H1 (cell line): ENCODE results near the gene KYNU.
"Not testable (repeated sequence)": the region's sequence is repeated elsewhere in the genome, so short reads cannot be mapped to it uniquely, and the experiment has no call there.

Experiments
- CHD7 ChIP-seq: fragments of 300-600 bp; sonication (generic); IDR thresholded peaks from 2 replicates; pipeline ENCODE4 v1.7.1; 2012; ENCODE audit warnings: low read length, moderate library complexity, mild to moderate bottlenecking, inconsistent platforms; ENCODE audit not compliant: insufficient replicate concordance
- CTCF ChIP-seq, 3 experiments: IDR thresholded peaks; 1 replicate in 2 of 3; 2 replicates in 1 of 3; pipeline versions ENCODE4 v1.5.1 to v1.6.1; 2011; ENCODE audit warnings: low read length in 3 of 3, mild to moderate bottlenecking in 3 of 3, inconsistent platforms in 2 of 3, low read depth in 1 of 3, moderate library complexity in 1 of 3; ENCODE audit not compliant: insufficient read depth in 1 of 3; ENCODE audit errors: control extremely low read depth in 1 of 3
- EP300 ChIP-seq, 2 experiments: IDR thresholded peaks; 1 replicate in 1 of 2; 2 replicates in 1 of 2; pipeline ENCODE4 v1.6.1; 2011 to 2012; ENCODE audit warnings: low read depth in 2 of 2, low read length in 2 of 2, mild to moderate bottlenecking in 2 of 2, borderline replicate concordance in 1 of 2, inconsistent platforms in 1 of 2, moderate library complexity in 1 of 2
- KDM1A ChIP-seq: fragments of 200-600, 300-600 bp; sonication (generic); IDR thresholded peaks from 2 replicates; pipeline ENCODE4 v1.7.1; 2016; ENCODE audit warnings: mild to moderate bottlenecking, low read length, borderline replicate concordance
- SAP30 ChIP-seq: fragments of 300-600 bp; sonication (generic); IDR thresholded peaks from 2 replicates; pipeline ENCODE4 v1.7.1; 2012; ENCODE audit warnings: low read length, moderate library complexity, mild to moderate bottlenecking, inconsistent platforms; ENCODE audit not compliant: insufficient read depth, insufficient replicate concordance
- SP1 ChIP-seq: IDR thresholded peaks from 2 replicates; pipeline ENCODE4 v1.6.1; 2011; ENCODE audit warnings: low read depth, low read length

GRCh38 chr2:142900327-142900726, 22.9 kb downstream of the KYNU start:
- TF ChIP-seq SAP30; CTCF (IDR thresholded peaks at IDR 0.05; ENCODE audit: control extremely low read depth in 1 of 3, insufficient read depth in 1 of 3, low read depth in 1 of 3, low read length in 3 of 3); SP1; CHD7; EP300 (IDR thresholded peaks at IDR 0.05; ENCODE audit: borderline replicate concordance in 1 of 2, low read depth in 2 of 2, low read length in 2 of 2); KDM1A: not testable (repeated sequence)
